Cardiac septum (tissue), 1 donor: Measurements from ENCODE around the gene CHIT1. TPM values are rescaled to one million over a fixed set of nuclear protein-coding genes. Genes with fewer than 3 reads are reported as not detected.

Experiments
- DNase-seq: peaks from one replicate; pipeline ENCODE4 v3.0.0-alpha.2; 2020; ENCODE audit warnings: low spot score
- intact Hi-C: fragments of 100-400 bp; cut with DNase I; formaldehyde crosslinking; loops from one replicate; pipeline ENCODE4 v1.14.0; 2022
- total RNA-seq: library from RNA; stranded (reverse); fragmentation: NEBNext Ultra II Directional; extraction: Animal tissue kit (Norgen Biotek cat#: 25700); gene quantifications from one replicate; pipeline ENCODE4 v1.2.1, GENCODE V29; 2021
- donor health status: DM: no; HTN: no; CAD: no.

CHIT1 gene
- total RNA-seq, 1 donor from 2014 or later, result not detected

- no peak for DNase-seq
- intact Hi-C loops, result no loop called here
These were observed 49.8 kb downstream of the CHIT1 start for GRCh38 chr1:203179667-203180005.

DNA sequence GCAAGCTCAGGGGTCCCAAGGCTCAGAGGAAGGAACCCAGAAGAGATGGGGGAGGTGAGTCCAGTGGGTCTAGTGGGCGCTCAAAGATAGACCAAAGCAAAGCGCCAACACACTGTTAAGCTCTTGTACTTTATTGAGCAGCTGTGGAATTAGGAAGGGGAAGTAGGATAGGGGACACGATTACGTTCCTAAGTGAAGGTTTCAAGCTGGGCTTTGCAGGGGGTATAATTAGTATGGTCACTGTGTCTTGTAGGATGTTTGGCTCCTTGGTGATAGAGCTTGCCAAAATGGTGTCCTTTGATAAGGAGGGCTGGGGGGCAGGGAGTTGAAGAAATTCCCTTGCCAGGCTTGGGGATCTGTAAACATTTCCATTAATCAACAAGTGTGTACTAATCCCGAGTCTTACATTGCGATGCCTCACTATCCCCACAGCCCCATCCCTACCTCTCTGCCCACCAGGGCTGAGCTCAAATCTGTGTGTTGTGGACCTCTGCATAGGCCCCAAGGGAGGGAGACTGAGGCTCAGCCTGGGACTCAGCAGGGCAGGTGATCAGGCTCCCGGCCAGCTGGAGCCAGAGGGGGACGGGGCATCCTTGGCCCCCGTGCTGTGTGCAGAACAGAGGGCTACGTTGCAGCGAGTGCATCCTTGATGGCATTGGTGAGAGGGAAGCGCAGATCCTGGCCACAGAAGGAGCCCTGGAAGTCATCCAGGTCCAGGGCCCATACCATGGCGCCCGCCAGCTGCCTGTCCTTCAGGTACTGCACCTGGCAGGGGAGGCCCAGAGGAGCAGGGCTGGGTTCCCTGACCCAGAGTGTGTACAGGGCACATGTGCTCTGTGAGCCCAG, 50.4 kb downstream of the CHIT1 start:
- intact Hi-C loops, result no loop called here
- peak; percentile 67 for DNase-seq

DNA sequence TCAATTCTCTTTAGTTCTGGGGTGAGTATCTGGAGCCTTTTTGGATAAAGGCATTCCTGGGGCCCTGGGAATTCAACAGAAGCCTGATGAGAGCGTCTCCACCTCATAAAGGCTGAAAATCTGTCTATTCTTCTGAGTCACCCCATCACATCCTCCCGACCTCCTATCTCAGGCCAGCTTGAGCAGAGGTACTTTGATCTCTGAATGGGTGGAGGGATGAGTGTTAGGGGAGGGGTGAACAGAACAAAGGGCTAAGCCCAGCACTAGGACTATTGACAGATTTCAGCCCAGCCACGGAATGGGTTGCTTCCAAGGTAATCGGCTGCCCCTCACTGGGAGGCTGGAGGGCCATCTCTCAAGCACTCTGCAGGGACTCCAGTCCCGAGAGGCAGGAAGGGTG, 51.4 kb downstream of the CHIT1 start:
- intact Hi-C loops, result no loop called here
- no peak for DNase-seq

DNA sequence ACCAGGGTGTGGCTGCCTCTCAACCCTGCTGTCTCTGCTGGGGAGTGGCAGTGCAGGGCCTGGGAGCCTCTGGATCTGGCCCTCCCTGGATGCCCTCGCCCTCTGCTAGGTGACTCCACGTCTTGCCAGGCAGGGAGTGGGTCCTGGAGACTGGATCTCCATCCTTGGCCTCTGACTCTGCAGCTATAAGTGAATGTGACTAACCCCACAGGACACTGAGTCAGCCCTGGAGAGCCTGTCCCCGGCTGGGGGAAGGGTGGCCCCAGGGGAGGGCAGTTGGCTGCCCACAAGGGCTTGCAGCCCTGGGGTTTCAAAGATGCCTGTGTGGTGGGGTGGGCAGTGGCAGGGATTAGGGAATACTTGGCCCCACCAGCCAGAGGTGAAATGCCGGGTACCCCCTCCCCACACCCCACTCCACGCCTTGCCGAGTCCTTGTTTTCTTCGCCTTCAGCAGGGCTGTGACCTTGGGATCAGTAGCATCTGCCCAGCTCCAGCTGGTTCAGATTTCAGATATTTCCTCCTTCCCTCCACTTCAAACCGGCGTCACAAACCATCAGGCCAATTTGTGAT, 51.9 kb downstream of the CHIT1 start:
- intact Hi-C loops, result no loop called here
- DNase-seq, result no peak

DNA sequence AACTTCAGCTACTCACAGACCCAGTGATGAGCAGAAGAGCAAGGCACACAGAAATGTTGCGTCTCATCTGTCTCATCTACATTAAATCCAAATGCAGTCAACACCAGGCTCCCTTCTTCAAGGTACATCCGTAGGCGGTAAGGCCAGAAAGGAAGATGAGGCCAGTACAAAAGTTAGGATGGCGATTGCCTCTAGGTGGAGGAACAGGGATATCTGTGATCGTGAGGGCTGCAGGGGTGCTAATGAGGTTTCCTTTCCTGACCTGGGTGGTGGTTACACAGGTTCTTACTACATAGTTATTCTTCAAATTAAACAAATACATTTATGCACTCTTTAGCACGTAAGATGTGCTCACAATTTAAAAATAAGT, 52.5 kb downstream of the CHIT1 start:
- DNase-seq, result no peak
- intact Hi-C loops, result no loop called here

DNA sequence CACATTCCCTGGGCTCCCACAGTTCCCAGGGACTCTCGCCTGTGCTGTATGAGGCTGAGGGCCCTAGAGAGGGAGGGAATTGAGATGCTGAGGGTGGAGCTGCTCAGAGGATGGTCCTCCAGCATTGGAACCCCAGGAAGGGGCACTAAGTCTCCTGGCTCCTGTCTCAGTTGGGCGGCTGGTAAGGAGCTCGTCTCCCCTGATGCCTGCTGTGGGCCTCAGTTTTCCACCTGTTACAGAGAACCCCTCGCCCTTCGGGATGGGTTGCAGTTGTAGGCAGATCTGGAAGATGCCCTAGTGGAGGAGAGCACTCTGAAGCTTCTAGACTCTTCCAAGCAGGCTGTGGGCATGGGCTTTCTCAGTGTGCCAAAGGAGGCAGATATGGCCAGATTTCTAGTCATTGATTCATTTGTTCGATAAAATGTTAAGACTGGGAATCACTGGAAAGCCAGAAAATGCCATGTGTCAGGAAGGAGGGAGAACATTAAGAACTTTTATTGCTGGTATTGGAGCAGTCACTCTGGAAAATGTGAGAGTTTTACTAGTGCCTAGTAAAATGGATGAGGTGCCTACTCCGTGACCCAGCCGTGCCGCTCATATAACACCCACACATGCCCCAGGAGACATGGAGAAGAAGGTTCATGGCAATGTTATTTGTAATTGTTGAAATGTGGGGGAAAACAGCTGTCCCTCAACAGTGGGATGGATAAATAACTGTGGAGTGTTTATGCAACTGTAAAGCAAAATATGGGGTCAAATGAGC, 53.0 kb downstream of the CHIT1 start:
- DNase-seq, result no peak
- intact Hi-C loops, result no loop called here

GRCh38 chr1:203175827-203176241, 53.6 kb downstream of the CHIT1 start:
- intact Hi-C loops, result no loop called here
- no peak for DNase-seq

DNA sequence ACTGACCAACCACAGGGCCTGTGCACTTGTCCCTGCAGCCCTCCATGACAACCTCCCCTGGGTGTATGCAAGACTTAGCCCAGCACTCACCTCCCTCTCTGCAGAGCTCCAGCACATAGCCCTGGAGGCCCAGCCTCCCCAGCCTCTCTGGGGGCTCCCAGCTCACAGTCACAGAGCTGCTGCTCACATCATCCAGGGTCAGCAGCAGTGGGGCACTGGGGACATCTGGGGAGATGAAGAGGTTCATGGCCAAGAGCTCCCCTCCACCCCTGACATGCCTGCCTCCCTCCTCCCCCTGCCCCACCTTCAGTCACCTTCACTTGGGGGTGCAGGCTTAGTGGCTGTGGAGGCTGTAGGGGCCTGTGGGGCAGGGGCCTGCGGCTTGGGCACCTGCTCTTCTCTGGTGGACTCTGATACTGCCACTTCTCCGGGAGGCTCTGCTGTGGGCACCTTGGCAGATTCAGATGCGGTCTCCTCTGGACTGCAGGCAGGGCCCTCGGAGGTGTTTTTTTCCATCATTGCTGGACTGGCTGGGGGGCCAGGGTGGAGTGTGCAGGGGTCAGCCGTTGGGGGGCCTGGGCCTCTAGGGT, 54.1 kb downstream of the CHIT1 start, which contains the start of gene MYBPH:
Gene MYBPH, minus strand, starts transcription at position 590 of the 590 bp plus-strand sequence. Its CDS starts 71 bp downstream, at position 519.
- no peak for DNase-seq
- intact Hi-C loops, result no loop called here

DNA sequence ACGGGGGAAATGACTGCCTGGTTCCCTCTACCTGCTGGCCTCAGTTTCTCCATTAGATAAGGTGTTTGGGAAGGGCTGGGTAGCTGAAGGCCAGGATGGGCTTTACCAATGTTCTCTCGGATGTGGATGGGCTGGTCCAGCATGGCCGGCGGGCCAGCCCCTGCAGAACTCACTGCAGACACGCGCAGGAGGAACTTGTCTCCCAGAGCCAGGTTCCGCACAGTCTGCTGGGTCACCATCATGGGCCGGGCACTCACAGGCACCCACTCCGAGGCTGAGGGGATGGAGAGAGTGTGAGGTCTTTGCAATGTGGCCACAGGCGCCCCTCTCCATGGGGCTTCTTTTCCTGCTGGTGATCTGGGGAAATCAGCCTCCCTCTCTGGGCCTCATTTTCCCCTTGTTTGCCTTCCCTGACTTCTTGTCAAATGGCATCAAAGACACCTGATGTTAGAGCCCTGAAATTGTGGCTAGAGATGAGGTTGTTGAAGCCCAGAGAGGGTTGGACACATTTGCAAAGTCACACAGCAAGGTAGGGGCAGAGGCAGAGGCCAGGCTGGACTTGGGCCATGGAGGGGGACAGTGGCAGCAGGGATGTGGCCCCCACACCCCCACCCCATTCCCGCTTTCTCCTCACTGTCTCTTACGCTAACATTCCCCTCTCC, 55.0 kb downstream of the CHIT1 start:
- DNase-seq, result no peak
- intact Hi-C loops, result no loop called here

- no peak for DNase-seq
These were observed 55.9 kb downstream of the CHIT1 start for GRCh38 chr1:203173566-203173965.

DNA sequence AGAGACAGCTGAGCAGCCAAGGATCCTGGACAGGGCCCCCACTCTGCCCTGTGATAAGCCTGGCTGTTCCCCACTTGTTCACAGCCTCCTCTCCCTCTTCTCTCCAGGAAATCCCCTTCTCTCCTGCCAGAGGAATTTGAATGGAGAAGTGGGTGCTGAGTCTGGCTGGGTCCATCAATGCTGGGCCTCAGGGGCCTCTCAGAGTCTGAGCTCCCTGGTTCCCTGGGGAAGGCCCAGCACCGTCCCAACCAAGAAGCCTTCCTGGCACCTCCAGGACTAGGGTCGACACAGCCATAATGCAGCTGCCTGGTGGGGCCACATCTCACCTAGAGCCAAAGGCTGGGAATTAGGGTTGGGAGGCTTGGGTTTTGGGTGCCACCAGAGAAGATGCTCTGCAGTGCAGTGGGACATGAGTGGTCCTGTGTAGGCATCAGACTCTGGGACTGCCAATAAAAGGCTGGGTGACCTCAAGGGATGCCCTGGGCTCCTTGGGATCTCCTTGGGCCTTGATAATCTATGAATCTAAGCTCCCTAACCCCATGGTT, 56.4 kb downstream of the CHIT1 start:
- DNase-seq, result no peak
- intact Hi-C loops, result no loop called here

More at GRCh38 chr1:203173566-203173965, 55.9 kb downstream of the CHIT1 start:
- intact Hi-C loops, result no loop called here

GRCh38 chr1:203172184-203173010, 57.1 kb downstream of the CHIT1 start:
- intact Hi-C loops, result loop anchor here (1.0 kb wide), 2 partner anchors 54 to 133 kb away; no protein-coding TSS in a partner anchor
- peak; percentile 86 for DNase-seq

DNA sequence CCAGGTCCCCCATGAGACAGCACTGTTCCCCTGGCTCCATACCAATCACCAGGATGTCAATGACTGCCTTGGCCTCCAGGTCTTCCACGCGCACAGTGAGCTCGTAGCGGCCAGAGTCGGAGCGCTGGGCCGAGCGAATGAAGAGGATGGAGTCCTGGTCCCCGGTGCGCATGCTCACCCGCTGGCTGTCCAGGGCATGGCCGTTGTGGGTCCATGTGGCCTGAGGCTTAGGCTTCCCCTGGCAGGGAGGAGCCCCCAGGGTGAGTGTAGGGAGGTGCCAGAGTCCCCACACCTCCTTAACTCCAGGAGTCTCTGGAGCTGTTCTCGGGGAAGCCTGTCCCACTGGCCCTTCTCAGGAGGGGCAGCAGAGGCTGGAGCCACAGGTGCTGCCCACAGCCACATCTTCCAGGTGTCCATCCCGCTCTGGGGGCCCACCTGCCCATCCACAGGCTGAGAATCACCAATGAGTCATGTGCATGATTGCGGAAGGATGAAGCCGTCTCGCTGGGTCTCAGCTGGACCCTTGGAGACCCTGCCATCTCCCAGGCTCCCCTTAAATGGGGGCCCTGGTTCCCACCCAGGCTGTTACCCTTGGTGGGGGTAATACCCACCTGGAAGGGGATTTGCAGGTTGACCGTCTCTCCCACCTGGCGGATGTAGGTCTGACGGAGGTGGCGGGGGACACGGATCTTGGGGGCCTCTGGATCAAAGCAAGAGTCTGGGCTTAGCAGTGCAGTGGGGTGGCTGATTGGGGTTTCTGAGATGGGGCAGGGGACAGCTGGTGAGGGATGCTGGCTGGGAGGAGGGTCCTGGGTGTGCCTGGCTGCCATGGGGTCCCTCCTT, 57.9 kb downstream of the CHIT1 start:
- intact Hi-C loops, result loop anchor here (1.0 kb wide), 2 partner anchors 53 to 132 kb away; no protein-coding TSS in a partner anchor
- DNase-seq, result peak; percentile 49

GRCh38 chr1:203170625-203171330, 58.7 kb downstream of the CHIT1 start:
- intact Hi-C loops, result no loop called here
- DNase-seq, result no peak

- DNase-seq, result no peak
- intact Hi-C loops, result no loop called here
These were observed 59.5 kb downstream of the CHIT1 start for GRCh38 chr1:203169770-203170520.

DNA sequence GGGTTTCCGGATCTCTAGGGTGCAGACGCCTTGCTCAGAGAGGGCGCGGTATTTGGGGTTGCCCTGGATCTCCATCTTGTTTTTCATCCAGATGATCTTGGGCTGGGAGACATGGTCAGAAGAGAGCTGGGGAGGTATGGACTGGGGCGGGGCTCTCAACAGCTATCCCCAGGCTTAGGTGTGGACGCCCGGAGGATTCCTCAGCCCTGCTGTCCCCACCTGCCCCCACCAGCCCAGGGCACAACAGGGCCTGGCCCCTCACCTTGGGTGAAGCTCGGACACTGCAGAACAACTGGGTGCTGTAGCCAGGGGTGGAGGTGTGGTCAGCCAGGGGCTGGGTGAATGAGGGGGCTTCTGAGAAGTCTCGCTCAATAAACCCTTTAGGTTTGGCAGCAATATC, 60.5 kb downstream of the CHIT1 start:
- intact Hi-C loops, result no loop called here

More for the DNA sequence above, 60.5 kb downstream of the CHIT1 start:
- DNase-seq, result no peak
